Stimulated activated CD8-positive, alpha-beta memory T cell treated with anti-CD3 and anti-CD28 coated beads, Interleukin-4, amount 100 ng/mL, for 48 hours (primary cell): ENCODE data around the gene KRTCAP2.

Source experiments
- DNase-seq: peaks from one replicate; pipeline ENCODE4 v3.0.0-alpha.2; 2020

KRTCAP2 gene

DNA sequence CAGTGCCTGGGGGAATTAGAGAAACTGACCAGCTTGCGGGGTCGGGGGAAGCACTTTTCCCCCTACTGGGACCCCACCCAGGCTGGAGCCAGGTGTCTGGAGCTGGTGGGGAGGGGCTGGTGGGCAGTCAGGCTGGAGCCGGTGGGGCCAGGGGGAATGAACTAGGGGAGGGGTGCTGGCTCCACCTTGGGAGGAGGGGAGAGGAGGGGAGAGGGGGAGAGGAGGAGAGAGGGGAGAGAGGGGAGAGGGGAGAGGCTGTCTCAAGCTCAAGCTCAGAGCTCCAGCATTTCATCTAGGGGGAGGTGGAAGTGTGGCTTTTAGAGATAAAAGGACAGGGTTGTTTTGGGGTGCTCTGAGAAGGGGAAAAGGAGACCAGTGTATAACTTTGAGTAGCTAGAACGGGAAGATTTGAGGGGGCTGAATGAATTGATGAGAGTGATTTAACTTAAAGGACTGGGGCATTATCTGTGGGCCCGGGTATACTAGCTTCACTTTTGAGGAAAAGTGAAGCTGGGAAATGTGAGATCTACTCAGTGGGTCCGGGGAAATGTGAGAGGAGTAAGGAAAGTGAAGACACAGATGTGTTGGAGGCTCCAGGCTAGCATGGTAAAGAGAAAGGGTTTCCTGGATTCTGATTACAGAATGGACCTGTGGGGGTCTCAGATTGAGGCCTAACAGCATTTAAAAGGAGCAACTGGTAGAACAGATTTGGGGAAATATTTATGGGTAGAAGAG, 42.7 kb downstream of the KRTCAP2 start:
- no peak for DNase-seq

DNA sequence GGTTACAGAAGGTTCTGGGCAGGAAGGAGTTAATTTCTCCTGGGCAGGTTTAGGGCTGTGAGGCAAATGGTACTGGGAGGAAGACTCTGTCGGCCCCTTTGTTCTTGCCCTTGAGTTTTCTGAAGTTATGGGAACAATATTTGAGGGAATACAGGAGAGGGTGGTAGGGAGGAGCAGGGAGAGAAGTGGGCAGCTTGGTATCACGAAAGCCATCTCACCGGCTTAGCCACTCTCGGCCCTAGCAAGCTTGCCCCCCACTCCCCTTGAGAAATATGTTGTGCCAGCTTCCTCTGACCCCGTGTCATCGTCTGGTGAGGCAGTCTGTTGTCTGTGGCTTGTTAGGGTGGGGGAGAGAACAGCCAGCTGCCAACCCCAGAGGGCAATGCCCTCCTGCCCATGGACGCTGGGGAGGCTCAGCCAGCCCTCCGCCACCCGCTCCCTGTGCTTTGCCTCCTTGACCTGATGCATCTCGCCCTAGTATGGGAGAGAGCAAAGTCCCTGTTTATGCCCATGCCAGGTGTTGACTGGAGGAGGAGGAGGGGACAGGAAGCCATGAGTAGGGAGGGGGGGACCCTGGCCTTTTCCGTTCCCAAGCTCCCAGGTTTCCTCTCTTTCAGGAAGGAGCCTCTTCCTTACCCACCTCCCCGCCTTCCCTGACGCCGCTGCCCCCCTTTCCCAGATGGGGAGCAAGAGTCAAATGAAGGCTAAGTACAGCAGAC, 44.2 kb downstream of the KRTCAP2 start:
- no peak for DNase-seq

DNA sequence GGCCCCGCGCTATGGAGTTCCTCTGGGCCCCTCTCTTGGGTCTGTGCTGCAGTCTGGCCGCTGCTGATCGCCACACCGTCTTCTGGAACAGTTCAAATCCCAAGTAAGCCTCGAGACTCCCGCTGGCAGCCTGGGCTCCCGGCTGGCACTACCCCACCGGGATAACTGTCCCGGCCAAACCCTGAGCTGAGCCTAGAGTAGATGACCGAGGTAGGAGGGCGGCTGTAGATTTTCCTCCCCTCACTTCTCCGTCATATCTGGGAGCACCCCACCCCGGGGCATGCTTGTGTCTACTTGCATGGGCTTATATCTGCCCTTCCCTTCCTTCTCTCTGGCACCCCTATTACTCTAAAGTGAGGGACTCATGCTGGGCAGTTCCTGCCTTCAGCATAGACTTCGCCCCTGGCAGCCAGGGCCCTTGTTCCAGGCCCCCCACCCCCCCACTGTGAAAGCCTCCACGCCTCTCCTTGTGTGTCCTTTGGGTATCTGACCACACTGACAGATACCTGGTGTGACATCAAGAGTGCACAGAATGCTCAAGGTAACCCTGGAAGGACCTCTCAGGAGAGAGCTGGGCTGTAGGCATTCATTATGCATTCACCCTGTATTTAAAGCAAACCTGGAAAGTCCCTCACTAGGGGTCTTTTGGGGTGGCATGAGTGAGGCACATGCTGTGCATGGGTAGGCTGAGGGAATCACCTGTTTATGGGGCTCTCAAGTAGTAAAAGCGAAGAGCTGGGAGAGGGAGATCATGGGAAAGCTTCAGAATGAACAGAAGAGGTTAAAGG, 44.9 kb downstream of the KRTCAP2 start:
- DNase-seq, result no peak

DNA sequence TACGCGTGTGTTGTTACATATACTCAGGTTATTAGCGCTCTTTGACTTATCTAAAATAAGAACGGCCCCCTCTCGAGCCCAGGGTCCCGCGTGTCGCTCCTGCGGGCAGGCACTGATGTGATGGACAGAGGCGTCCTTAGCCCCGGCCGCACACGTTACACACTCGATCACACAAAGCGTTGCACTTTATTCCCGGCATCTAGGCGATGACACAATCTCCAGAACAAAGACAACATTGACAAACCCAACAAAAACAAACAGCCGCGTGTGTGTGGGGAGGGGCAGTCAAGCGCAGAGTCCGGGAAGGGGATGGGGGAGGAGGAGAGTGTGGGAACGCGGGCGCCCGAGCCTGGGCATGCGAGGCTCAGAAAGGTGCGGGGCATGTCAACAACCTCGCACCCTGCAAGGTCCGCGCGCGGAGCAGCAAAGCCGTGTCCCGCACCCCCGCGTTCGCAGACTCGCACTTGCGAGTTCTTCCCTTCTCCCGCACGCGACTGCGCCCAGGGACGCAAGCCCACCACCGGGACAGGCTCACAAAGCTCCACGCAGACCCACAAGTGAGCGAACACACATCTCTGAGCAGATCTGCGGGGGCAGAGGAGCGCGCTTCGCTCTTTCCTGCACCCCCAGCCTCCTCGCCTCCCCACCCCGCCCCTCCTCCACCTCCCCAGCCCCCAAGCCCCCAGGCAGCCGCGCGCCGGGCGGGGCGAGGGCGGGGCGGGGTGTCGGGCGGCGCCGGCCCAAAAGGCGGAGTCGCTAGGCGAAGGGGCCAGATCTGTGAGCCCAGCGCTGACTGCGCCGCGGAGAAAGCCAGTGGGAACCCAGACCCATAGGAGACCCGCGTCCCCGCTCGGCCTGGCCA, 45.8 kb downstream of the KRTCAP2 start, which contains the start of gene EFNA1:
Gene EFNA1, plus strand, starts transcription at position 772 of the 862 bp plus-strand sequence. CDS start 102 bp downstream, outside the sequence.
- DNase-seq, result peak; percentile 61

DNA sequence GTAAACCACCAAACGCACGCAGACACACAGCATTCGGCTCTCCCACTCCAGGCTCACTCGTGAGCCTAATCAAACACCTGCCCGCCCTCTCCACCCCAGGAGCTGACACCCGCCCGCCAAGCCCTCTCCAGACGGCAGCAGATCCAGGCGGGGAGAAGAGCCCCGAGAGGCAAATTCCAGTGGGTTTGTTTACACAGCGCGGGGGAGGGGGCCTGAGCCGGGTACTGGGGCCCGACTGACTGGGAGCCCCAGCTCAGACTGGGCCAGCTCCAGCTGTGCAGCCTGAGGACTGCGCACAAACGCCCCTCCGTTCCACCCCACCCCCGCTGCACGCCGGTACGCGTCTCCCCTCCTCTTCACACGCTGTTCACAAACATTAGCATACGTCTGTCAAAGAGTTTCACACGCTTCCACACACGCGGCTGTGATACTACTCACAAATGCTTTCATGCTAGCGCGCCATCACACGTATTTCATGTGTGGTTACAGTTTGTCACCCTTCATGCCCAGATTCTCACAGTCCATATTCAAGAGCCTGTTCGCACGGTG, 46.5 kb downstream of the KRTCAP2 start:
- peak; percentile 47 for DNase-seq

DNA sequence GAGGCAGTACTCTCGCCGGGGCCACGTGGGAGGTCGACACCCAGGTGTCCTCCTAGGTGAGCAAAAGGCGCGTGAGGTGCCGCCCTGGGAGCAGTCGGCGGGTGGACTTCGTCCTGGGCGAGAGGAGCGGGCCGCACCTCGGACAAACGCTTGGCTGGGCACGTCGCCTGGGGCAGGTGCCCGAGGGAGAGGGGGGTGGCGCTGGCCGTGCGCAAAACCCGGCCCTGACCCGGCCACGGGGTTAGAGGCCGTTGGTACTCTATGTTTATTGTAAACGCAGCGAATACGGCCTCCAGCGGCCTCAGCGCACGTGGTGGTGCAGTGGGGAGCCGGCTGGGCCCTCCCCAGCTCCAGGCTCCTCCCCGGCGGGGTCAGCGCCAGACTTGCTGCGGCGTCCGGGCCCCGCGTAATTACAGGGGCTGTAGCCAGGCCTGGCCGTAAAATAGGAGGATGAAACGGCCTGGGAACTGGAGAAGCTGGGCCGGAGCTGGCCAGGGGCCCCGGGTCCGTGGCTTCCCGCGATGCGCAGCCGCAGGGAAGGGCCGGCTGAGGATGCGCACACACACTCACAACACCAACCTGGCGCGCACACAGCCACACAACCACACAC, 47.1 kb downstream of the KRTCAP2 start:
- DNase-seq, result no peak

DNA sequence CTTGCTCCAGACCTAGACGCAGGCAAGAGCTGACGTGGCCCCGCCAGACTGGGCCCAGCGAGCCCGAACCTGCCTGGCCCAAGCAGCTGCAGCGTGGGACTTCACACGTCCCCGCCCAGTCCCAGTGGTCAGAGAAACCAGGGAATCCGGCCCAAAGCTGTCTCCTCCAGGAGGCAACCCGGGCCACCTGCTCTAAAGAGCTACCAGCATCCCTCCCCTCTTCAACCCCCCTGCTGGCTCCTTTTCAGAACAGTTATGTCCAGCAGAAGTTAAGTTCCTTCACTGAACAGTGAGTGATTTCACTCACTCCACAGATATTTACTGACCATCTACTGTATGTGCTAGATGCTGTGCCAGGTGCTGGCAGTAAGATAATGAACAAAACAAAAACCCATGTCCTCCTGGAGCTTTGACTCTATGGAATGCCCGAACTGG, 47.6 kb downstream of the KRTCAP2 start:
- DNase-seq, result no peak

DNA sequence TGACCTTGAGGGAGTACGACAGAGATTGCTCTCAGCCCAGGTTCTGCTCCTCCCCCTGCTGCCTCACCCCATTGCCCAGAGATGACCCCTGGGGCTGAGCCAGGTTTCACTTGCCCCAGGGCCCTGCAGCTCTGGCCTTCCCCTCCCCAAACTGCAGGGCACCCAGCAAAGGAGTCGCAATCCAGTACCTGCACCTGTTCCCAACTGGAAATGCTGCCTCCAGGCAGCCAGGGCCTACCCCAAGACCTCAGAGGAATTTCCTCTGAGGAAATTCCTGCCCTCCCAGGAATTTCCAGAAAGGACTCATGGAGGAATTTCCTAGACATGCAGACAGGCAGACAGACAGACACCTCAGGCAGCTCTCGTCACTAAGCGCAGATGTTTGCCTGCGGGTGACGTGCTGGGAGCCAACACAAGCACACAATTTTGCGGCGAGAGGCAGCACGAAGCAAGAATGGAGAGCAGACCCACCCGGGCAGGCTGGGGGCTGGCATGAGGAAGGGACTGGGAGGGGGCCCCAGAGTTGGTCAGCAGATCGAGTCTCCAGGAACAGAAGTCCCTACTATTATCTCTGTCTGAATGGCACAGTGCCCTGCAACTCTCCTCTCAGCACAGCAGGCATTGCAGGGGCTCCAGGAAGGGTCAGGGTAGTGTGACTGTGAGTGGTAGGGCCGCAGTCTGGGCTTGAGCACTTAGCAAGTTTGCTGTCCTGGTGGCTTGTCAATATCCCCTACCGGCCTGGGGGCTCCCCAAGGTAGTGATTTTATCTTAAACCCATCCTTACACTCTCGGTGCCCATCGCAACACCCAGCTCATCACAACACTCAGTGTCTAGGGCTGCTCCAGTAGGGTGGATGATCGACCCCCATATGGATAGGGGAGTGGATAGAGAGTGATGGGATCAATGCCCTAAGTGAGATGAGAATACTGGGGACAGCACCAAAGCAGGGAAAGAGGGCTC, 48.3 kb downstream of the KRTCAP2 start:
- DNase-seq, result no peak

DNA sequence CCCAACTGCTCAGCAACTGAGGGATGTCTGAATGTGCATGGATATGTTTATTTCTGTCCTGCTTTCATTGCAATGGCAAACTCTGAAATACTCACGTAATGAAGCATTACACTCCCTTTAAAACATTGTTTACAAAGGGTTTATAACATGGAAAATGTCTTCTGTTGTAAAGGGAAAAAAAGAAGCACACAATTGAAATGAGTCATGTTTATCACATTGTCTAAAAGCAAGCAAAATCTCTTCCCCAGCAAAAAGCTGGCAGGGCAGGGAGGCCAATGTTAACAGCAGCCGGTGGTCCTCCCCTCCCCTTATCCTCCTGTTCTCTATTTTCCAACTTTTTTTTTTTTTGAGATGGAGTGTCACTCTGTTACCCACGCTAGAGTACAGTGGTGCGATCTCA, 49.3 kb downstream of the KRTCAP2 start:
- no peak for DNase-seq

DNA sequence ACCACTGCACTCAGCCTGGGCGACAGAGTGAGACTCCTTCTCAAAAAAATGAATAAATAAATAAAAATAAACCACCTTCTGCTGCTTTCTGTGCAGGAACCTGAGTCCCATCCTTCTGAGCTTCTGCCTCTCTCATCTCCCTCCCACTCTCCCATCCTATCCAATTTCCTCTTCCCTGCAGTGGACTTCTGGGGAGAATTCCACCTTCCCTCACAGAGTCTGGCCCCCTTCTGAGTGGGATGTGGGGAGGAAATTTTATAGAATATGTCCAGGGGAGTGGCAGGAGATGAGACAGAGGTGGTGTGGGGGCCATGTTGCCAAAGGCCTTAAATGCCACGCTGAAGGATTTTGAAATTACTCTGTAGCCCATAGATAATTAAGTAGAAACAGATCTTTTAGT, 50.8 kb downstream of the KRTCAP2 start:
- no peak for DNase-seq

DNA sequence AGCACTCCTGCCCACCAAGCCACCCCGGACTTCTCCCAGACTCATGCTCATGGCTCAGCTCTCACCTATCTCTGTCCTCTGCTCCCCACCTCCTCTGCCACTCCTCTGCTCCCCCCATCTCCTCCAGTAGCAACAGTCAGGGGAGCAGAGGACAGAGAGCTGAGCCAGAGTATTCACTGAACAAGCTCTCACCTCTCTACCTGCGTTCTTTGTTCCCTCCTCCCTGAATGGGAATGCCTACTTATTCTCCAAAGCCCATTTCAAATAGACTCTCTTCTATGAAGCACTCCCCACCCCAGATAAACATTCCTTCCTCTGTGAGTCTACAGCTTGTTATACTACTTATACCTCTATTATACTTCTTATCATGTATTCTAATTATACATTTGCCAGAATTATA, 51.9 kb downstream of the KRTCAP2 start:
- no peak for DNase-seq

DNA sequence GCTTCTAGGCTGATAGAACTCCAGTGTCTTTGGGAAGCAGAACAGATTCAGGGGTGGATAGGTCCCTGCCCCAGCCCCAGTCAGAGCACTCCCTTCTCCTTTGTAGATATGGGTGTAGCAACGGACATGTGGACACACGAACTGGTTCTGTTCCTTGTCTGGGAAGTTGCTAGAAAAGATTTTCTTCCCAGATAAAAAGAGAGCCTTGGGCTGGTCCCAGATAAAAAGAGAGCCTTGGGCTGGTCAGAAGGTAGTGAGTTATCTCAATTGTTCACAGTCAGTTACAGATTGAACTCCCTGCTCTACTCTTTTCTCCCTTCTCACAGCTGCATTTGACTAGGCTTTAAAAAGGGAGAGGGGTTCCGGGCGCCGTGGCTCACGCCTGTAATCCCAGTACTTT, 52.9 kb downstream of the KRTCAP2 start:
- no peak for DNase-seq
